Measurements from ENCODE around the gene ACBD5. TPM values are rescaled to one million over a fixed set of nuclear protein-coding genes. Genes with fewer than 3 reads are reported as not detected.
A peak's percentile ranks its signal among the peaks of the same experiment; 100 is the strongest.

ACBD5 gene
- total RNA-seq, 2 experiments from 2014 or later: 21.3 to 22.5 TPM

- POLR2A ChIA-PET: no interaction called here
- intact Hi-C loops (cut with DNase I, micrococcal nuclease): loop anchor here in 1 of 2 experiments (2.0 kb wide), 1 partner anchor 17 kb away; no protein-coding TSS in a partner anchor
- Histone ChIP-seq H3K4me3 (ENCODE audit: low read length) (no peak overlapping the region), H3K27me3 (ENCODE audit: control insufficient read depth in 1 of 2, insufficient read depth in 2 of 2, low read length in 2 of 2) (no peaks in the 10 kb centered on the region), H3K9me3 (ENCODE audit: control insufficient read depth in 1 of 2, insufficient read depth in 1 of 2, low read length in 2 of 2) (no peaks in the 10 kb centered on the region), H3K27ac (ENCODE audit: low read depth in 1 of 2, low read length in 2 of 2) (no peak overlapping the region), H3K4me1 (ENCODE audit: insufficient read depth, low read length) (peaks cover 9% of the 10 kb centered on the region), H3K36me3 (ENCODE audit: insufficient read depth, low read length) (peaks cover 44% of the 10 kb centered on the region)
- TF ChIP-seq CTCF (IDR thresholded peaks at IDR 0.05): no peak
- H3K9me3 Mint-ChIP-seq: no peaks in the 10 kb centered on the region
- CTCF ChIA-PET: no interaction called here
- no peaks in the 10 kb centered on the region for H3K27me3 Mint-ChIP-seq
- H3K4me3 Mint-ChIP-seq: no peak overlapping the region
- H3K36me3 Mint-ChIP-seq (ENCODE audit: low read depth): peaks cover 41% of the 10 kb centered on the region
- DNase-seq (peak in 3 of 14 experiments; percentile 27 to 75 (median 38)), ATAC-seq (ENCODE audit: poor library complexity) (no peak)
- peaks cover 16% of the 10 kb centered on the region for H3K4me1 Mint-ChIP-seq (ENCODE audit: low read depth)
- peak overlapping the region; percentile 72 for H3K27ac Mint-ChIP-seq
Measured at GRCh38 chr10:27225642-27226257, 14.8 kb downstream of the ACBD5 start.

GRCh38 chr10:27225011-27225590, 15.5 kb downstream of the ACBD5 start:
- no peaks in the 10 kb centered on the region for H3K27me3 Mint-ChIP-seq
- no peak overlapping the region for H3K4me3 Mint-ChIP-seq
- DNase-seq (peak in 3 of 14 experiments; percentile 19 to 71 (median 30)), ATAC-seq (ENCODE audit: poor library complexity) (no peak)
- POLR2A ChIA-PET: interaction anchor here (1.4 to 2.4 kb wide), 2 partner anchors 17 to 71 kb away, joined by 11 to 12 read pairs; partner anchors contain the start of gene YME1L1
- Histone ChIP-seq H3K27ac (ENCODE audit: low read depth in 1 of 2, low read length in 2 of 2) (no peak overlapping the region), H3K27me3 (ENCODE audit: control insufficient read depth in 1 of 2, insufficient read depth in 2 of 2, low read length in 2 of 2) (no peaks in the 10 kb centered on the region), H3K4me3 (ENCODE audit: low read length) (no peak overlapping the region), H3K4me1 (ENCODE audit: insufficient read depth, low read length) (peaks cover 9% of the 10 kb centered on the region), H3K9me3 (ENCODE audit: control insufficient read depth in 1 of 2, insufficient read depth in 1 of 2, low read length in 2 of 2) (no peaks in the 10 kb centered on the region), H3K36me3 (ENCODE audit: insufficient read depth, low read length) (peaks cover 47% of the 10 kb centered on the region)
- TF ChIP-seq CTCF (IDR thresholded peaks at IDR 0.05): no peak
- peak overlapping the region; percentile 72 for H3K27ac Mint-ChIP-seq
- CTCF ChIA-PET: interaction anchor here (1.5 kb wide), 1 partner anchor 14 kb away, joined by 8 read pairs; no protein-coding TSS in a partner anchor
- H3K9me3 Mint-ChIP-seq: no peaks in the 10 kb centered on the region
- intact Hi-C loops (cut with DNase I, micrococcal nuclease): loop anchor here in 1 of 2 experiments (2.0 kb wide), 1 partner anchor 18 kb away; no protein-coding TSS in a partner anchor
- peaks cover 15% of the 10 kb centered on the region for H3K4me1 Mint-ChIP-seq (ENCODE audit: low read depth)
- peaks cover 43% of the 10 kb centered on the region for H3K36me3 Mint-ChIP-seq (ENCODE audit: low read depth)

- intact Hi-C loops (cut with DNase I, micrococcal nuclease): loop anchor here (1.0 to 2.0 kb wide), 4 partner anchors 19 to 136 kb away; no protein-coding TSS in a partner anchor
- CTCF ChIA-PET: interaction anchor here (0.6 to 1.7 kb wide), 28 partner anchors 9 to 772 kb away, joined by 3 to 19 read pairs (median 4); no protein-coding TSS in a partner anchor
- Histone ChIP-seq H3K4me1 (ENCODE audit: insufficient read depth, low read length) (peaks cover 9% of the 10 kb centered on the region), H3K9me3 (ENCODE audit: control insufficient read depth in 1 of 2, insufficient read depth in 1 of 2, low read length in 2 of 2) (no peaks in the 10 kb centered on the region), H3K27ac (ENCODE audit: low read depth in 1 of 2, low read length in 2 of 2) (no peak overlapping the region), H3K4me3 (ENCODE audit: low read length) (no peak overlapping the region), H3K36me3 (ENCODE audit: insufficient read depth, low read length) (peaks cover 49% of the 10 kb centered on the region), H3K27me3 (ENCODE audit: control insufficient read depth in 1 of 2, insufficient read depth in 2 of 2, low read length in 2 of 2) (no peaks in the 10 kb centered on the region)
- ATAC-seq (ENCODE audit: poor library complexity): peak; percentile 68
- POLR2A ChIA-PET: interaction anchor here (1.2 to 2.4 kb wide), 4 partner anchors 16 to 70 kb away, joined by 3 to 12 read pairs (median 8); partner anchors contain the start of genes ACBD5 and YME1L1
- DNase-seq: peak; percentile 11 to 79 (median 32)
- peak; percentile 87 for TF ChIP-seq CTCF (IDR thresholded peaks at IDR 0.05)
- H3K4me1 Mint-ChIP-seq (ENCODE audit: low read depth): peaks cover 15% of the 10 kb centered on the region
- H3K27me3 Mint-ChIP-seq: no peaks in the 10 kb centered on the region
- H3K27ac Mint-ChIP-seq: peak overlapping the region; percentile 40
- H3K9me3 Mint-ChIP-seq: no peaks in the 10 kb centered on the region
- no peak overlapping the region for H3K4me3 Mint-ChIP-seq
- peaks cover 54% of the 10 kb centered on the region for H3K36me3 Mint-ChIP-seq (ENCODE audit: low read depth)
Measured at GRCh38 chr10:27223964-27224363, 16.6 kb downstream of the ACBD5 start.
